WTC11 (cell line): ENCODE results near the gene ZNF670. TPM values are rescaled to one million over a fixed set of nuclear protein-coding genes. Genes with fewer than 3 reads are reported as not detected.

Experiments used
- ATAC-seq: fragments of 200-7000 bp; cut with Tn5 transposase; 2 replicates; pipeline ENCODE4 v1.10.0; 2021; ENCODE audit warnings: mild to moderate bottlenecking, moderate library complexity
- Bru-seq: library from RNA; stranded (reverse); fragments of 400-500 nt; gene quantifications from one replicate; lab custom pipeline; 2021; lab: Mats Ljungman, UMichigan
- CTCF ChIA-PET: fragments of 300-600 bp; sonication (Branson Sonifier 250); formaldehyde crosslinking; loops from one replicate; lab custom pipeline; 2021; ENCODE audit warnings: antibody characterized with exemption; lab: Charles Lee
- POLR2A ChIA-PET: fragments of 350-600 bp; sonication (Branson Sonifier 250); formaldehyde crosslinking; loops from one replicate; lab custom pipeline; 2021; ENCODE audit warnings: antibody characterized with exemption; lab: Charles Lee
- DNase-seq: peaks from one replicate; pipeline ENCODE4 v3.0.0; 2021; ENCODE audit warnings: low spot score
- H3K27ac Mint-ChIP-seq: 2 replicates; pipeline ENCODE4 v1.8.0; 2021; ENCODE audit warnings: mixed read lengths
- H3K27me3 Mint-ChIP-seq: 2 replicates; pipeline ENCODE4 v1.8.0; 2021; ENCODE audit warnings: low read depth, mild to moderate bottlenecking, moderate library complexity, mixed read lengths
- H3K36me3 Mint-ChIP-seq: 2 replicates; pipeline ENCODE4 v1.8.0; 2021; ENCODE audit warnings: mixed read lengths
- H3K4me1 Mint-ChIP-seq: 2 replicates; pipeline ENCODE4 v1.8.0; 2022; ENCODE audit warnings: mixed read lengths
- H3K4me3 Mint-ChIP-seq: 2 replicates; pipeline ENCODE4 v1.8.0; 2021; ENCODE audit warnings: mild to moderate bottlenecking, moderate library complexity, mixed read lengths
- H3K9me3 Mint-ChIP-seq: 2 replicates; pipeline ENCODE4 v1.8.0; 2021; ENCODE audit warnings: mixed read lengths
- FOXK1 ChIP-seq: sonication (generic); formaldehyde crosslinking; IDR thresholded peaks from 2 replicates; pipeline ENCODE4 v1.8.0; 2022; ENCODE audit warnings: mild to moderate bottlenecking, moderate library complexity, missing genetic modification reagents
- GRHL2 ChIP-seq: fragments of 250-450 bp; sonication (Bioruptor Pico); IDR thresholded peaks from 2 replicates; pipeline ENCODE4 v1.8.0; 2022; ENCODE audit warnings: mild to moderate bottlenecking, moderate library complexity; ENCODE audit not compliant: insufficient replicate concordance, severe bottlenecking
- JUN ChIP-seq: sonication (generic); formaldehyde crosslinking; IDR thresholded peaks from 2 replicates; pipeline ENCODE4 v1.8.0; 2023; ENCODE audit warnings: mild to moderate bottlenecking, missing genetic modification reagents
- MYBL2 ChIP-seq: sonication (generic); formaldehyde crosslinking; IDR thresholded peaks from 2 replicates; pipeline ENCODE4 v1.8.1; 2023; ENCODE audit warnings: mild to moderate bottlenecking, moderate library complexity, missing genetic modification reagents
- NFATC4 ChIP-seq: fragments of 250-450 bp; sonication (Bioruptor Pico); IDR thresholded peaks from 2 replicates; pipeline ENCODE4 v1.9.0; 2021; ENCODE audit warnings: mild to moderate bottlenecking
- NR1H2 ChIP-seq: sonication (generic); formaldehyde crosslinking; IDR thresholded peaks from 2 replicates; pipeline ENCODE4 v1.9.0; 2021; ENCODE audit warnings: mild to moderate bottlenecking, moderate library complexity, missing genetic modification reagents
- NR3C1 ChIP-seq: sonication (generic); formaldehyde crosslinking; conservative IDR thresholded peaks from 2 replicates; pipeline ENCODE4 v1.8.1; 2023; ENCODE audit warnings: low read depth, mild to moderate bottlenecking, missing genetic modification reagents
- OVOL2 ChIP-seq: fragments of 250-450 bp; sonication (Bioruptor Pico); IDR thresholded peaks from 2 replicates; pipeline ENCODE4 v1.9.0; 2021; ENCODE audit warnings: mild to moderate bottlenecking, borderline replicate concordance
- RORB ChIP-seq: fragments of 250-450 bp; sonication (Bioruptor Pico); IDR thresholded peaks from 2 replicates; pipeline ENCODE4 v1.9.0; 2021; ENCODE audit warnings: mild to moderate bottlenecking
- SMAD3 ChIP-seq: sonication (generic); formaldehyde crosslinking; IDR thresholded peaks from 2 replicates; pipeline ENCODE4 v1.8.0; 2022; ENCODE audit warnings: missing genetic modification reagents, mild to moderate bottlenecking, borderline replicate concordance
- SOX15 ChIP-seq: fragments of 250-450 bp; sonication (Bioruptor Pico); IDR thresholded peaks from 2 replicates; pipeline ENCODE4 v1.9.0; 2021; ENCODE audit warnings: mild to moderate bottlenecking
- ZNF232 ChIP-seq: sonication (generic); formaldehyde crosslinking; IDR thresholded peaks from 2 replicates; pipeline ENCODE4 v1.8.0; 2022; ENCODE audit warnings: mild to moderate bottlenecking, missing genetic modification reagents
- ZNF416 ChIP-seq: fragments of 250-450 bp; sonication (Bioruptor Pico); IDR thresholded peaks from 2 replicates; pipeline ENCODE4 v1.9.0; 2021; ENCODE audit warnings: mild to moderate bottlenecking, inconsistent platforms
- long read RNA-seq, 3 experiments: library from RNA in 1 of 3; library from capped mRNA in 1 of 3; library from polyadenylated mRNA in 1 of 3; unstranded in 2 of 3; stranded (forward) in 1 of 3; transcript quantifications; one replicate each; pipeline ENCODE4 v2.0.0, GENCODE V29; 2021
- total RNA-seq: library from RNA; stranded (reverse); gene quantifications from 3 replicates; pipeline ENCODE4 v1.2.3, GENCODE V29; 2021
- TF ChIP-seq, protein P1 (sequence below): sonication (generic); formaldehyde crosslinking; IDR thresholded peaks from 2 replicates; pipeline ENCODE4 v1.8.0; 2022; ENCODE audit warnings: missing genetic modification reagents
- TF ChIP-seq, protein P2 (sequence below): sonication (generic); formaldehyde crosslinking; IDR thresholded peaks from 2 replicates; pipeline ENCODE4 v1.8.1; 2022; ENCODE audit warnings: mild to moderate bottlenecking, missing genetic modification reagents, moderate library complexity, borderline replicate concordance
- TF ChIP-seq, protein P3 (sequence below): fragments of 250-450 bp; sonication (Bioruptor Pico); conservative IDR thresholded peaks from 2 replicates; pipeline ENCODE4 v1.9.0; 2021; ENCODE audit warnings: mild to moderate bottlenecking
- TF ChIP-seq, protein P4 (sequence below): sonication (generic); formaldehyde crosslinking; IDR thresholded peaks from 2 replicates; pipeline ENCODE4 v1.8.1; 2023; ENCODE audit warnings: mild to moderate bottlenecking, missing genetic modification reagents, moderate library complexity
- TF ChIP-seq, protein P5 (sequence below): sonication (generic); formaldehyde crosslinking; IDR thresholded peaks from 2 replicates; pipeline ENCODE4 v1.8.0; 2022; ENCODE audit warnings: mild to moderate bottlenecking, missing genetic modification reagents
- TF ChIP-seq, protein P6 (sequence below): sonication (generic); formaldehyde crosslinking; IDR thresholded peaks from 2 replicates; pipeline ENCODE4 v1.8.0; 2023; ENCODE audit warnings: mild to moderate bottlenecking, missing genetic modification reagents
- TF ChIP-seq, protein P7 (sequence below): sonication (generic); formaldehyde crosslinking; IDR thresholded peaks from 2 replicates; pipeline ENCODE4 v1.8.0; 2023; ENCODE audit warnings: missing genetic modification reagents

ZNF670 gene
- total RNA-seq: 11.1 to 12.7 TPM (median 12.7 TPM) in 3 replicates
- percentile 95 among the genes with signal in this experiment for Bru-seq, nascent RNA
- long read RNA-seq, experiment 1, transcript ZNF670-201 (4 exons, 1,994 nt): major isoform, 98 of 109 reads
- long read RNA-seq, experiment 1, partial matches to known transcripts: 3 of 109 reads
- long read RNA-seq, experiment 1, other reads (novel, unspliced or antisense): 8 of 109 reads
- long read RNA-seq, experiment 2, transcript ZNF670-201 (4 exons, 1,994 nt): major isoform, 10 of 18 reads
- long read RNA-seq, experiment 2, partial matches to known transcripts: 1 of 18 reads
- long read RNA-seq, experiment 2, other reads (novel, unspliced or antisense): 7 of 18 reads
- long read RNA-seq, experiment 3, transcript ZNF670-201 (4 exons, 1,994 nt): major isoform, 64 of 66 reads
- long read RNA-seq, experiment 3, partial matches to known transcripts: 0 of 66 reads
- long read RNA-seq, experiment 3, other reads (novel, unspliced or antisense): 2 of 66 reads

DNA sequence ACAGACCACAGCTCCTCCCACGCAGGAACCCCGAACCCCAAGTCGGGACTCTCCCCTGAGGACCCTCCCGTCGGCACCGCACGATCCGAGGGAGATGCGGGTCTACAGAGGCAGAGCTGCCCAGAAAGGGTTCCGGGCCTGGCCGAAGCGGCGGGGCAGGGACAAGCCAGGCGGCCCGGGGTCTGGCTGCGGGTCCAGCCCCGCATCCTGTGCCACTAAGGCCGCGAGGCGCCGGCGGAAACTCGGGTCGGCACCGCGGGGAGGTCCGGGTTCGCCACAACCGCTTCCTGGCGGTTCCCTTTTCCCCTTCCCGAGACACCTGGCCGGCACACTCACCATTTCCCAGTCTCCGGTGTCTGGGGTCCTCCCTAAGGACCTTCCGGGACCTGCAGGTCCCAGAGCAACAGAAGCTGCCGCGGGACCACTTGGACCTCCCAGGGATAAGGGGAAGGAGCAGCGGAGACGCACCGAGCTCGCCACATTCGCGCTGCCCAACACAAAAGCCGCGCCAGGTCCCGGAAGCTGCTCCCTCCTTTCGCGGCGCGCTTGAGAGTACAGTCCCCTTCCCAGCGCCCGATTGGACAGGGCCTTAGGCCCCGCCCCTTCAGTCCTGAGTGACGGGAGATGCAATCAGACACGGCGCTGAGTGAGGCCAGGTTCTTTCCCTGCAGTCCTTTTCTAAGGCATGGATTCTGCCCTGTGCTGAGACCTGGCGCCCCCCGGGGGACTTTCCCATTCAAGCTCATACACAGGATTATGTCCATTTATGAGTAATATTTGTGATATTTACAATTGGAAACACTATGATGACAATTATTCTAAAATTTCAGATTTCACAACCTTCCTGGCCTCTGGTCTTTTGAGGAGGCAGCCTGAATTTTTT lies at the start of gene ZNF670:
Gene ZNF670 (minus strand): TSS at position 554 of the 883 bp plus-strand sequence. CDS start 215 bp downstream, at position 339.
- ChIA-PET CTCF (interaction anchor here (1.0 to 1.8 kb wide), 3 partner anchors 8 to 68 kb away, joined by 3 to 6 read pairs (median 5); no protein-coding TSS in a partner anchor), POLR2A (interaction anchor here (0.5 to 1.4 kb wide), 6 partner anchors 11 to 132 kb away, joined by 3 to 5 read pairs (median 3); no protein-coding TSS in a partner anchor)
- Mint-ChIP-seq H3K27me3 (peaks cover 8% of the 10 kb centered on the region; the same call in 1 of the 2 replicates), H3K4me1 (peaks cover 18% of the 10 kb centered on the region), H3K9me3 (peaks cover 40% of the 10 kb centered on the region), H3K36me3 (peaks cover 43% of the 10 kb centered on the region), H3K27ac (peak within 1 kb of the TSS; percentile 92), H3K4me3 (peak within 1 kb of the TSS; percentile 98)
- ATAC-seq (peak; percentile 99), DNase-seq (peak; percentile 99)
- TF ChIP-seq SMAD3: 0 out of 2 replicates have a peak, but pooled peaks have one; percentile 60
- no peak for TF ChIP-seq GRHL2 (CRISPR knock-in tag)
- TF ChIP-seq, protein P1, sequence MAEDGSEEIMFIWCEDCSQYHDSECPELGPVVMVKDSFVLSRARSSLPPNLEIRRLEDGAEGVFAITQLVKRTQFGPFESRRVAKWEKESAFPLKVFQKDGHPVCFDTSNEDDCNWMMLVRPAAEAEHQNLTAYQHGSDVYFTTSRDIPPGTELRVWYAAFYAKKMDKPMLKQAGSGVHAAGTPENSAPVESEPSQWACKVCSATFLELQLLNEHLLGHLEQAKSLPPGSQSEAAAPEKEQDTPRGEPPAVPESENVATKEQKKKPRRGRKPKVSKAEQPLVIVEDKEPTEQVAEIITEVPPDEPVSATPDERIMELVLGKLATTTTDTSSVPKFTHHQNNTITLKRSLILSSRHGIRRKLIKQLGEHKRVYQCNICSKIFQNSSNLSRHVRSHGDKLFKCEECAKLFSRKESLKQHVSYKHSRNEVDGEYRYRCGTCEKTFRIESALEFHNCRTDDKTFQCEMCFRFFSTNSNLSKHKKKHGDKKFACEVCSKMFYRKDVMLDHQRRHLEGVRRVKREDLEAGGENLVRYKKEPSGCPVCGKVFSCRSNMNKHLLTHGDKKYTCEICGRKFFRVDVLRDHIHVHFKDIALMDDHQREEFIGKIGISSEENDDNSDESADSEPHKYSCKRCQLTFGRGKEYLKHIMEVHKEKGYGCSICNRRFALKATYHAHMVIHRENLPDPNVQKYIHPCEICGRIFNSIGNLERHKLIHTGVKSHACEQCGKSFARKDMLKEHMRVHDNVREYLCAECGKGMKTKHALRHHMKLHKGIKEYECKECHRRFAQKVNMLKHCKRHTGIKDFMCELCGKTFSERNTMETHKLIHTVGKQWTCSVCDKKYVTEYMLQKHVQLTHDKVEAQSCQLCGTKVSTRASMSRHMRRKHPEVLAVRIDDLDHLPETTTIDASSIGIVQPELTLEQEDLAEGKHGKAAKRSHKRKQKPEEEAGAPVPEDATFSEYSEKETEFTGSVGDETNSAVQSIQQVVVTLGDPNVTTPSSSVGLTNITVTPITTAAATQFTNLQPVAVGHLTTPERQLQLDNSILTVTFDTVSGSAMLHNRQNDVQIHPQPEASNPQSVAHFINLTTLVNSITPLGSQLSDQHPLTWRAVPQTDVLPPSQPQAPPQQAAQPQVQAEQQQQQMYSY: no peak
- TF ChIP-seq FOXK1 (CRISPR knock-in tag): peak; percentile 46; the same call in 1 of the 2 replicates
- no peak for TF ChIP-seq RORB (CRISPR knock-in tag)
- no peak for TF ChIP-seq OVOL2
- TF ChIP-seq, protein P2, sequence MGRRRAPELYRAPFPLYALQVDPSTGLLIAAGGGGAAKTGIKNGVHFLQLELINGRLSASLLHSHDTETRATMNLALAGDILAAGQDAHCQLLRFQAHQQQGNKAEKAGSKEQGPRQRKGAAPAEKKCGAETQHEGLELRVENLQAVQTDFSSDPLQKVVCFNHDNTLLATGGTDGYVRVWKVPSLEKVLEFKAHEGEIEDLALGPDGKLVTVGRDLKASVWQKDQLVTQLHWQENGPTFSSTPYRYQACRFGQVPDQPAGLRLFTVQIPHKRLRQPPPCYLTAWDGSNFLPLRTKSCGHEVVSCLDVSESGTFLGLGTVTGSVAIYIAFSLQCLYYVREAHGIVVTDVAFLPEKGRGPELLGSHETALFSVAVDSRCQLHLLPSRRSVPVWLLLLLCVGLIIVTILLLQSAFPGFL (CRISPR knock-in tag): no peak
- TF ChIP-seq, protein P3, sequence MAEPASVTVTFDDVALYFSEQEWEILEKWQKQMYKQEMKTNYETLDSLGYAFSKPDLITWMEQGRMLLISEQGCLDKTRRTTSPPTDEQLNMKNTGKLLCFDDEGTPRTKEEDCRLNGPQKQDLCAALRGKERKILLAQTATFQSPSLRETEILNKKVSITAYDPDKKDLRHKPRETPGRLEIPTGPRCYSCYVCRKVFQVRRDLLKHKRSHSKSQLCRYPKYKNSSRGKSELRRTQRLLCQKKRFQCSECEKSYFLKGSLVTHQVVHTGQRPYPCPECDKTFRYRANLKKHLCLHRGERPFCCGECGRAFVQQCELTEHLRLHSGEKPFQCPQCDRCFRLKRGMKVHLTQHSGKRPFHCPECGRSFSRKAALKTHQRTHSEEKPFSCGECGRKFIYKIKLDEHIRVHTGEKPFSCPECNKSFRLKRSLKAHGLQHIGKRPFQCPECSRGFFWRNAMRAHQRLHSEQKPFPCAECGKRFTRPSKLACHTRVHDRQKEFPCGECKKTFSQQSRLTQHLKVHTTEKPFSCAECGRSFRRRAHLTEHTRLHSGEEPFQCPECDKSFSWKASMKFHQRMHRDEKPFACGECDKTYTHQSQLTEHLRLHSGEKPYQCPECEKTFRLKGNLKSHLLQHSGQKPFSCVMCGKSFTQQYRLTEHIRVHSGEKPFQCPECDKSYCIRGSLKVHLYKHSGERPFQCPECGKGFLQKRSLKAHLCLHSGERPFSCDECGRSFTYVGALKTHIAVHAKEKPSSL (CRISPR knock-in tag): no peak
- TF ChIP-seq, protein P4, sequence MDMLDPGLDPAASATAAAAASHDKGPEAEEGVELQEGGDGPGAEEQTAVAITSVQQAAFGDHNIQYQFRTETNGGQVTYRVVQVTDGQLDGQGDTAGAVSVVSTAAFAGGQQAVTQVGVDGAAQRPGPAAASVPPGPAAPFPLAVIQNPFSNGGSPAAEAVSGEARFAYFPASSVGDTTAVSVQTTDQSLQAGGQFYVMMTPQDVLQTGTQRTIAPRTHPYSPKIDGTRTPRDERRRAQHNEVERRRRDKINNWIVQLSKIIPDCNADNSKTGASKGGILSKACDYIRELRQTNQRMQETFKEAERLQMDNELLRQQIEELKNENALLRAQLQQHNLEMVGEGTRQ (CRISPR knock-in tag): no peak
- TF ChIP-seq, protein P5, sequence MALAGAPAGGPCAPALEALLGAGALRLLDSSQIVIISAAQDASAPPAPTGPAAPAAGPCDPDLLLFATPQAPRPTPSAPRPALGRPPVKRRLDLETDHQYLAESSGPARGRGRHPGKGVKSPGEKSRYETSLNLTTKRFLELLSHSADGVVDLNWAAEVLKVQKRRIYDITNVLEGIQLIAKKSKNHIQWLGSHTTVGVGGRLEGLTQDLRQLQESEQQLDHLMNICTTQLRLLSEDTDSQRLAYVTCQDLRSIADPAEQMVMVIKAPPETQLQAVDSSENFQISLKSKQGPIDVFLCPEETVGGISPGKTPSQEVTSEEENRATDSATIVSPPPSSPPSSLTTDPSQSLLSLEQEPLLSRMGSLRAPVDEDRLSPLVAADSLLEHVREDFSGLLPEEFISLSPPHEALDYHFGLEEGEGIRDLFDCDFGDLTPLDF (CRISPR knock-in tag): peak; percentile 70; the same call in 1 of the 2 replicates
- TF ChIP-seq MYBL2: no peak
- TF ChIP-seq, protein P6, sequence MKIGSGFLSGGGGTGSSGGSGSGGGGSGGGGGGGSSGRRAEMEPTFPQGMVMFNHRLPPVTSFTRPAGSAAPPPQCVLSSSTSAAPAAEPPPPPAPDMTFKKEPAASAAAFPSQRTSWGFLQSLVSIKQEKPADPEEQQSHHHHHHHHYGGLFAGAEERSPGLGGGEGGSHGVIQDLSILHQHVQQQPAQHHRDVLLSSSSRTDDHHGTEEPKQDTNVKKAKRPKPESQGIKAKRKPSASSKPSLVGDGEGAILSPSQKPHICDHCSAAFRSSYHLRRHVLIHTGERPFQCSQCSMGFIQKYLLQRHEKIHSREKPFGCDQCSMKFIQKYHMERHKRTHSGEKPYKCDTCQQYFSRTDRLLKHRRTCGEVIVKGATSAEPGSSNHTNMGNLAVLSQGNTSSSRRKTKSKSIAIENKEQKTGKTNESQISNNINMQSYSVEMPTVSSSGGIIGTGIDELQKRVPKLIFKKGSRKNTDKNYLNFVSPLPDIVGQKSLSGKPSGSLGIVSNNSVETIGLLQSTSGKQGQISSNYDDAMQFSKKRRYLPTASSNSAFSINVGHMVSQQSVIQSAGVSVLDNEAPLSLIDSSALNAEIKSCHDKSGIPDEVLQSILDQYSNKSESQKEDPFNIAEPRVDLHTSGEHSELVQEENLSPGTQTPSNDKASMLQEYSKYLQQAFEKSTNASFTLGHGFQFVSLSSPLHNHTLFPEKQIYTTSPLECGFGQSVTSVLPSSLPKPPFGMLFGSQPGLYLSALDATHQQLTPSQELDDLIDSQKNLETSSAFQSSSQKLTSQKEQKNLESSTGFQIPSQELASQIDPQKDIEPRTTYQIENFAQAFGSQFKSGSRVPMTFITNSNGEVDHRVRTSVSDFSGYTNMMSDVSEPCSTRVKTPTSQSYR (CRISPR knock-in tag): 0 out of 2 replicates have a peak, but pooled peaks have one; percentile 65
- TF ChIP-seq ZNF416: no peak
- TF ChIP-seq NR1H2 (CRISPR knock-in tag): no peak
- peak; percentile 70; the same call in 1 of the 2 replicates for TF ChIP-seq ZNF232 (CRISPR knock-in tag)
- TF ChIP-seq JUN (CRISPR knock-in tag): no peak
- TF ChIP-seq, protein P7, sequence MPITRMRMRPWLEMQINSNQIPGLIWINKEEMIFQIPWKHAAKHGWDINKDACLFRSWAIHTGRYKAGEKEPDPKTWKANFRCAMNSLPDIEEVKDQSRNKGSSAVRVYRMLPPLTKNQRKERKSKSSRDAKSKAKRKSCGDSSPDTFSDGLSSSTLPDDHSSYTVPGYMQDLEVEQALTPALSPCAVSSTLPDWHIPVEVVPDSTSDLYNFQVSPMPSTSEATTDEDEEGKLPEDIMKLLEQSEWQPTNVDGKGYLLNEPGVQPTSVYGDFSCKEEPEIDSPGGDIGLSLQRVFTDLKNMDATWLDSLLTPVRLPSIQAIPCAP (CRISPR knock-in tag): no peak
- TF ChIP-seq NFATC4 (CRISPR knock-in tag): no peak
- no peak for TF ChIP-seq NR3C1
- TF ChIP-seq SOX15: no peak
